ENCODE data around the gene CSNK1G1. TPM values are rescaled to one million over a fixed set of nuclear protein-coding genes. Genes with fewer than 3 reads are reported as not detected.

Gene CSNK1G1
- polyA plus RNA-seq, 1 donor from 2014 or later, result 18.9 TPM

DNA sequence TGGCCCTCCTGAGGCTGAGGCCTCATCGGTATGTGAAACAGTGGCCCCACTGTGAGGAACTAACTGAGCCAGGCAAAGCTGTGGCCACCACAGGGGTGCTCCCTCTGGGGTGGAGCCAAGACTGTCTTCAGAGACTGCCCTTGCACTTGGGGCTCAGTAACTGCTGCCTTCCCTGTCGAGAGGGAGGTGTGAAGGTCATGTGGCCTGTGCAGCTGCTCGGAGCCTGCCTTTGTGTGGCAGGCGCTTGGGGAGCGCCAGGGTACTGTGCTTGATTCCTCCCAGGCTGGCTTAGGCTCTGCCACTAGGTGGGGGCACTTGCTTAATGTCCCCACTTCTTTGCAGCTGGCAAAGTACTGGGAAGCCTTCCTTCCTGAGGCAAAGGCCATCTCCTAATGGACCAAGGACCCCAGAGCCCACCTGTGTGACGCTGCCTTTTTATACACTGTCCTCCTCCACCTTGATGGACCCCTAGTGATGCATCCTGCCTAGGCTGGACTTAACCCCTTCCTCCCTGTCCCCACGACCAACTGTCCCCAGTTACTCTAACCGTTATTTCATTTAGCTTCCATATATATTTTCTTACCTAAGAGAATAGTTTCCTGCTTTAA lies 218.6 kb downstream of the CSNK1G1 start:
- Histone ChIP-seq H3K9ac (ENCODE audit: low read length) (no peak overlapping the region), H3K79me2 (replicated peaks; ENCODE audit: insufficient read depth, low read length) (no peaks in the 10 kb centered on the region), H3K27me3 (ENCODE audit: insufficient read depth, low read depth, low read length) (no peaks in the 10 kb centered on the region), H3K27ac (ENCODE audit: low read length) (no peak overlapping the region), H3K36me3 (ENCODE audit: insufficient read depth, low read length) (peaks cover 11% of the 10 kb centered on the region), H3K9me3 (ENCODE audit: low read length) (no peaks in the 10 kb centered on the region), H3K4me3 (ENCODE audit: low read length) (no peak overlapping the region), H4K20me1 (ENCODE audit: insufficient read depth) (no peaks in the 10 kb centered on the region), H2AFZ (ENCODE audit: low read depth, low read length) (no peak overlapping the region), H3K9me2 (ENCODE audit: insufficient read depth, low read length) (no peaks in the 10 kb centered on the region), H3F3A (ENCODE audit: insufficient read depth, low read length, poor library complexity, severe bottlenecking) (no peaks in the 10 kb centered on the region), H3K4me2 (ENCODE audit: low read length) (no peak overlapping the region)
- TF ChIP-seq SMC3 (conservative IDR thresholded peaks at IDR 0.05; ENCODE audit: poor library complexity), result no peak
- TF ChIP-seq RAD21 (conservative IDR thresholded peaks at IDR 0.05), result no peak
- no peak for TF ChIP-seq EP300 (conservative IDR thresholded peaks at IDR 0.05; ENCODE audit: poor library complexity, severe bottlenecking)
- no peak for TF ChIP-seq REST (IDR thresholded peaks at IDR 0.05; ENCODE audit: borderline replicate concordance)
- TF ChIP-seq POLR2AphosphoS5 (IDR thresholded peaks at IDR 0.05), result no peak
- TF ChIP-seq, protein P1, sequence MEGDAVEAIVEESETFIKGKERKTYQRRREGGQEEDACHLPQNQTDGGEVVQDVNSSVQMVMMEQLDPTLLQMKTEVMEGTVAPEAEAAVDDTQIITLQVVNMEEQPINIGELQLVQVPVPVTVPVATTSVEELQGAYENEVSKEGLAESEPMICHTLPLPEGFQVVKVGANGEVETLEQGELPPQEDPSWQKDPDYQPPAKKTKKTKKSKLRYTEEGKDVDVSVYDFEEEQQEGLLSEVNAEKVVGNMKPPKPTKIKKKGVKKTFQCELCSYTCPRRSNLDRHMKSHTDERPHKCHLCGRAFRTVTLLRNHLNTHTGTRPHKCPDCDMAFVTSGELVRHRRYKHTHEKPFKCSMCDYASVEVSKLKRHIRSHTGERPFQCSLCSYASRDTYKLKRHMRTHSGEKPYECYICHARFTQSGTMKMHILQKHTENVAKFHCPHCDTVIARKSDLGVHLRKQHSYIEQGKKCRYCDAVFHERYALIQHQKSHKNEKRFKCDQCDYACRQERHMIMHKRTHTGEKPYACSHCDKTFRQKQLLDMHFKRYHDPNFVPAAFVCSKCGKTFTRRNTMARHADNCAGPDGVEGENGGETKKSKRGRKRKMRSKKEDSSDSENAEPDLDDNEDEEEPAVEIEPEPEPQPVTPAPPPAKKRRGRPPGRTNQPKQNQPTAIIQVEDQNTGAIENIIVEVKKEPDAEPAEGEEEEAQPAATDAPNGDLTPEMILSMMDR (IDR thresholded peaks at IDR 0.05; ENCODE audit: poor library complexity, severe bottlenecking), result no peak
- no peak for TF ChIP-seq TAF1 (IDR thresholded peaks at IDR 0.05; ENCODE audit: low read depth)
- no peak for TF ChIP-seq MXI1 (conservative IDR thresholded peaks at IDR 0.05; ENCODE audit: poor library complexity, severe bottlenecking)
- TF ChIP-seq EZH2 (IDR thresholded peaks at IDR 0.05; ENCODE audit: borderline replicate concordance, insufficient read depth, low read length, poor library complexity, severe bottlenecking), result no peak

DNA sequence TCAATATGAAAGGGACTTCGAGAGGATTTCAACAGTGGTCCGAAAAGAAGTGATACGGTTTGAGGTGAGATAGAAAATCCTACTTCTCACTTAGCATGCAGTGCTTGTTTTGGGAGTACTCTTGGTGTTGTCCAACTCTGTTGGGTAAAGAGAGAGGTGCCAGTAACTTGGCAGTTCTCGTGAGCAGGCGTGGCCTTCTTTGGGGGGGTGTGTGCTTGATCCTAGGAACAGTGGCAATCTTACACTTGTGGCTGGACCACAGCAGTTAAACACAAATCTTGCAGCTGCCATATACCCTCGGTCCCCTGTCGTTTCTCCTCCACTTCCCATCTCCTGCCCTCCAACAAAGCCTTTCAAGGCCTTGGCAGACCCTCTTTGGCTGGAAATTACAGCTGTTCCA lies 219.6 kb downstream of the CSNK1G1 start:
- Histone ChIP-seq H3K9me3 (ENCODE audit: low read length) (no peaks in the 10 kb centered on the region), H3K27me3 (ENCODE audit: insufficient read depth, low read depth, low read length) (no peaks in the 10 kb centered on the region), H3K79me2 (replicated peaks; ENCODE audit: insufficient read depth, low read length) (no peaks in the 10 kb centered on the region), H3K4me3 (ENCODE audit: low read length) (no peak overlapping the region), H2AFZ (ENCODE audit: low read depth, low read length) (no peak overlapping the region), H3K27ac (ENCODE audit: low read length) (no peak overlapping the region), H4K20me1 (ENCODE audit: insufficient read depth) (no peaks in the 10 kb centered on the region), H3K4me2 (ENCODE audit: low read length) (no peak overlapping the region), H3F3A (ENCODE audit: insufficient read depth, low read length, poor library complexity, severe bottlenecking) (no peaks in the 10 kb centered on the region), H3K9me2 (ENCODE audit: insufficient read depth, low read length) (no peaks in the 10 kb centered on the region), H3K9ac (ENCODE audit: low read length) (no peak overlapping the region), H3K36me3 (ENCODE audit: insufficient read depth, low read length) (peaks cover 11% of the 10 kb centered on the region)
- TF ChIP-seq EZH2 (IDR thresholded peaks at IDR 0.05; ENCODE audit: borderline replicate concordance, insufficient read depth, low read length, poor library complexity, severe bottlenecking), result no peak
- TF ChIP-seq TAF1 (IDR thresholded peaks at IDR 0.05; ENCODE audit: low read depth), result no peak
- TF ChIP-seq, protein P1 (IDR thresholded peaks at IDR 0.05; ENCODE audit: poor library complexity, severe bottlenecking), result no peak
- no peak for TF ChIP-seq MXI1 (conservative IDR thresholded peaks at IDR 0.05; ENCODE audit: poor library complexity, severe bottlenecking)
- no peak for TF ChIP-seq SMC3 (conservative IDR thresholded peaks at IDR 0.05; ENCODE audit: poor library complexity)
- no peak for TF ChIP-seq RAD21 (conservative IDR thresholded peaks at IDR 0.05)
- no peak for TF ChIP-seq POLR2AphosphoS5 (IDR thresholded peaks at IDR 0.05)
- TF ChIP-seq EP300 (conservative IDR thresholded peaks at IDR 0.05; ENCODE audit: poor library complexity, severe bottlenecking), result no peak
- no peak for TF ChIP-seq REST (IDR thresholded peaks at IDR 0.05; ENCODE audit: borderline replicate concordance)
